ENCODE results near the gene HOXA4. TPM values are rescaled to one million over a fixed set of nuclear protein-coding genes. Genes with fewer than 3 reads are reported as not detected.

The HOXA4 gene
- total and polyA plus RNA-seq, 12 donors, result 3.3 to 12.6 (median 6.8) TPM

DNA sequence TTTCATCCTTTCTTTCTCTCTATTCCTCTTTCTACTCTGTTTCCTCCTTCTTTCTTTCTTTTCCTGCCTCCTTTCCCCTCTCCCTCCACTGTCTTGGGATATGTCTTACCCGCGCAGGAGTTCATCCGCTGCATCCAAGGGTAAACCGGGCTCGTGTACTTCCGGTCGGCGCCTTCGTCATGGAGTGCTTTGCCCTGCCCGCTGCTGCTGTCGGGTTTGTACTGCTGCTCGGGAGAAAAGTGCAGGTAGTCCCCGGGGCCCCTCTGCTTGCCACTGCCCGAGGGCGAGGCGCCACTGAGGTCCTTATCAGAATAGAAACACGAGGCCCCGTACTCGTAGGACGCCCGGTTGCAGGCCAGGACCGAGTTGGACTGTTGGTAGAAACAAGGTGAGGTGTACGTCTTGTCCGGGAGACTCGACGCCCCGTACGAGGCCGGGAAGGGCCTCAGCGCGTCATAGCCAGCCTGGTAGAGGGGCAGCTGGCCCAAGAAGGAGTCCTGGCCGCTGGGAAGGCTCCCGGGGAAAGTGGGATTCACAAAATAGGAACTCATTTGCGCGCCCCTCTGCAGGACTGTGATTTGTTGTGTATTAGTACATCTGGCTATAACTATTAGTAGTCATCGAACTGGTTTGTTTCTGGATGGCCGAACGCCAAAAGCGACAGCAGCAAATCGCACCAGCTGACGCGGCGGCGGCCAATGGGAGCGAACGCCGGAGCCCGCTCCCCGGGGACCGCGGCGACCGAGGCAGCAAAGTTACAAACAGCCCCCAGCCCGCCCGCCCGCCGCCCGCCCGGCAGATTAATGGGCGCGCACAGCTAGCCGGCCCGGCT is 16.9 kb upstream of the HOXA4 start, which contains the start of gene HOXA6:
Gene HOXA6 (minus strand): TSS at position 576 of the 832 bp plus-strand sequence. CDS start 25 bp downstream, at position 551.
- DNase-seq, result peak; percentile 84 to 95 (median 92)

DNA sequence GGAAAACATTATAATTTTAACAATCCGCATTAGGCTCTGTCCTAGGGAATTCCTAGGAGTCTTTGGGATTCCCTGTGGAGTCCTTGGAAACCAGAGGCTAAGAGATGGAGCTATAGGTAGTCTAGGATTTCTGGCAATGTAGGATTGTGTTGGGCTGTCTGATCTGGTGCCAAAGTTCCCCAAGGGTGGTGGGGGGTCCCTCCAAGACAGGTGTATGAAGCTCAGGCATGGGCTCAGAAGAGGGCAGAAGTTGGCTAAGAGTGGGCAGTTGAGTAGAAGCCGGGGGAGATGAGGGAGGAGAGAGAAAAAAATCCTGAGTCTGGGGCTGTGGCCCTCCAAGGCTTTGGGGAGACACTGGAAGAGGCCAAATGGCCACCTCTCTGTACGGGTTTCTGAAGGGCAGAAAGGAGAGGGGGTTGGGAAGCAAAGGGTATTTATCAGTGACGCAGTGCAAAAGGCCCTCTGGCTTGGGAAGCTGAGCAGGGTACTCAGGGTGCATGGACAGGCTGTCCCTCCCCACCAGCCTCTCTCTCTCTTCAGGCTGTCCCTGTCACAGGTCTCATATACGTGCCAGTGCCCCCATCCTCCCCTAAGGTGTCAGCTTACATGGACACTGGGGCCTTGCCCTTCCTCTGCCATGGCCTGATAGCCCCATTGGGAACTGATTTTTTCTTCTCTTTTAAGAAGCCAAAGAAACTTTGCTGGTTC is 16.1 kb upstream of the HOXA4 start:
- no peaks in the 10 kb centered on the region for H3K9me3 ChIP-seq (replicated peaks in 1 of 3)
- peak overlapping the region; percentile 70 to 99 (median 92) for H3K27ac ChIP-seq
- H3K4me1 ChIP-seq (replicated peaks in 1 of 2), result peaks cover 11 to 29% of the 10 kb centered on the region in 2 donors
- peak overlapping the region in 1 of 4 donors; percentile 63 for H3K4me3 ChIP-seq
- intact Hi-C loops (cut with DNase I), result no loop called here
- TF ChIP-seq, protein P1, sequence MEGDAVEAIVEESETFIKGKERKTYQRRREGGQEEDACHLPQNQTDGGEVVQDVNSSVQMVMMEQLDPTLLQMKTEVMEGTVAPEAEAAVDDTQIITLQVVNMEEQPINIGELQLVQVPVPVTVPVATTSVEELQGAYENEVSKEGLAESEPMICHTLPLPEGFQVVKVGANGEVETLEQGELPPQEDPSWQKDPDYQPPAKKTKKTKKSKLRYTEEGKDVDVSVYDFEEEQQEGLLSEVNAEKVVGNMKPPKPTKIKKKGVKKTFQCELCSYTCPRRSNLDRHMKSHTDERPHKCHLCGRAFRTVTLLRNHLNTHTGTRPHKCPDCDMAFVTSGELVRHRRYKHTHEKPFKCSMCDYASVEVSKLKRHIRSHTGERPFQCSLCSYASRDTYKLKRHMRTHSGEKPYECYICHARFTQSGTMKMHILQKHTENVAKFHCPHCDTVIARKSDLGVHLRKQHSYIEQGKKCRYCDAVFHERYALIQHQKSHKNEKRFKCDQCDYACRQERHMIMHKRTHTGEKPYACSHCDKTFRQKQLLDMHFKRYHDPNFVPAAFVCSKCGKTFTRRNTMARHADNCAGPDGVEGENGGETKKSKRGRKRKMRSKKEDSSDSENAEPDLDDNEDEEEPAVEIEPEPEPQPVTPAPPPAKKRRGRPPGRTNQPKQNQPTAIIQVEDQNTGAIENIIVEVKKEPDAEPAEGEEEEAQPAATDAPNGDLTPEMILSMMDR (IDR thresholded peaks at IDR 0.05), result no peak
- TF ChIP-seq POLR2A (IDR thresholded peaks at IDR 0.05), result no peak
- no peaks in the 10 kb centered on the region for H3K27me3 ChIP-seq
- peak in 4 of 7 donors; percentile 19 to 54 (median 24) for DNase-seq
- peaks cover 0 to 12% of the 10 kb centered on the region in 2 donors for H3K36me3 ChIP-seq (replicated peaks in 1 of 2)
- 61 to 73% (median 71%) methylated on average over 5 of the region's 5 CpGs for WGBS, 4 donors

More for the DNA sequence above, 16.9 kb upstream of the HOXA4 start, which contains the start of gene HOXA6:
- Histone ChIP-seq H3K4me3 (peak within 1 kb of the TSS in 2 of 4 donors; percentile 38 to 63), H3K9me3 (replicated peaks in 1 of 3) (no peaks in the 10 kb centered on the region), H3K36me3 (replicated peaks in 1 of 2) (peaks cover 0 to 12% of the 10 kb centered on the region in 2 donors), H3K27me3 (no peaks in the 10 kb centered on the region), H3K27ac (peak within 1 kb of the TSS; percentile 70 to 99 (median 92)), H3K4me1 (replicated peaks in 1 of 2) (peaks cover 9 to 27% of the 10 kb centered on the region in 2 donors)
- 10 to 29% (median 14%) methylated on average over 26 to 63 of the region's 63 CpGs for WGBS, 4 donors
- intact Hi-C loops (cut with DNase I), result no loop called here
- TF ChIP-seq POLR2A (IDR thresholded peaks at IDR 0.05), result no peak
- TF ChIP-seq, protein P1 (IDR thresholded peaks at IDR 0.05), result no peak

DNA sequence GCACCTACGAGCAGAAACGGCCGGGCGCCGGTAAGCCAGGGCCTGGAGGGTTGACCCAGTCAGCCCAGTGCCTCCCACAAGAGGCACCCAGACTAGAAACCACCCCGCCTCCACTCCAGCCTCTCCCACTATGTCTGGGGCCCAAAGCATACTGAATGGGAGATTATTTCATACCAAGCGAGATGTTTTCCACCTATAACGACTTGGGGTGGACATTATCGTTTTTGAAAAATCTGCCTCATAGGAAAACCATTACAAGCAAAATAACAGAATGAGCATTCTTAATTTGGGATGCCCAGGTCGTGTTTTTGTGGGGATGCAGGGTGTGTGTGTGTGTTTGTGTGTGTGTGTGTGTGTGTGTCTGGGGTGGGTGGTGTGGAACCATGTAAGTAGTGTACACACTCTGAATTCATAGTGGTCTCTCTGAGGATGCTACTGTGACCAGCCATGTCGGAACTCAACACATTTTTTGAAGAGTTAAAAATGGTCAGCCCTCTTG is 15.4 kb upstream of the HOXA4 start:
- TF ChIP-seq POLR2A (IDR thresholded peaks at IDR 0.05), result no peak
- TF ChIP-seq, protein P1 (IDR thresholded peaks at IDR 0.05), result no peak
- WGBS, 4 donors, result 72 to 78% (median 73%) methylated on average over 9 to 11 of the region's 11 CpGs
- Histone ChIP-seq H3K27me3 (no peaks in the 10 kb centered on the region), H3K36me3 (replicated peaks in 1 of 2) (peaks cover 0 to 12% of the 10 kb centered on the region in 2 donors), H3K27ac (peak overlapping the region in 4 of 5 donors; percentile 42 to 99 (median 96)), H3K9me3 (replicated peaks in 1 of 3) (no peaks in the 10 kb centered on the region), H3K4me1 (replicated peaks in 1 of 2) (peaks cover 16 to 28% of the 10 kb centered on the region in 2 donors), H3K4me3 (peak overlapping the region in 1 of 4 donors; percentile 17)
- intact Hi-C loops (cut with DNase I), result no loop called here
- DNase-seq, result peak in 2 of 7 donors; percentile 24 to 28
